ENCODE results near the gene SIAE.

GRCh38 chr11:124608147-124608546 is 65.4 kb downstream of the SIAE start:
- no peak for TF ChIP-seq EZH2 (IDR thresholded peaks at IDR 0.05; ENCODE audit: borderline replicate concordance, low read depth, low read length, poor library complexity, severe bottlenecking)
- no peak for TF ChIP-seq CTCF (conservative IDR thresholded peaks at IDR 0.05; ENCODE audit: low read depth, low read length)

Data from A673 (cell line).